Sigmoid colon (tissue), 7 donors: ENCODE results near the gene KTN1. TPM values are rescaled to one million over a fixed set of nuclear protein-coding genes. Genes with fewer than 3 reads are reported as not detected.

Experiments
- DNase-seq: peaks from one replicate; pipeline ENCODE4 v3.0.0-alpha.2; 2019
- H3K27ac ChIP-seq, 4 donors: fragments of 200-600 bp; sonication (generic); one replicate each; pipeline ENCODE4 v1.5.1; 2016 to 2019; ENCODE audit warnings: mild to moderate bottlenecking in 1 of 4
- H3K27me3 ChIP-seq, 3 donors: fragments of 200-600 bp; sonication (generic); one replicate each; pipeline ENCODE4 v1.5.1; 2019; ENCODE audit warnings: mild to moderate bottlenecking in 1 of 3
- H3K36me3 ChIP-seq, 4 donors: fragments of 200-600 bp; sonication (generic); one replicate each; pipeline ENCODE4 v1.5.1; 2016 to 2019
- H3K4me1 ChIP-seq, 4 donors: fragments of 200-600 bp; sonication (generic); one replicate each; pipeline ENCODE4 v1.5.1; 2017 to 2019
- H3K4me3 ChIP-seq, 4 donors: fragments of 200-600 bp; sonication (generic); one replicate each; pipeline ENCODE4 v1.5.1; 2017 to 2019; ENCODE audit warnings: mild to moderate bottlenecking in 2 of 4, moderate library complexity in 1 of 4
- H3K9me3 ChIP-seq, 4 donors: fragments of 200-600 bp in 3 of 4; sonication (generic) in 3 of 4; one replicate each; pipeline versions ENCODE4 v1.5.1 to v1.6.1; 2013 to 2019
- EP300 ChIP-seq, 4 donors: sonication (generic); formaldehyde crosslinking; IDR thresholded peaks; one replicate each; pipeline ENCODE4 v1.6.1; 2017; ENCODE audit warnings: antibody characterized with exemption in 4 of 4
- POLR2A ChIP-seq, 2 donors: fragments of 450-650 bp; IDR thresholded peaks; one replicate each; pipeline ENCODE4 v1.6.1; 2016; ENCODE audit warnings: antibody characterized with exemption in 2 of 2, mild to moderate bottlenecking in 2 of 2, moderate library complexity in 2 of 2
- POLR2AphosphoS5 ChIP-seq, 4 donors: sonication (generic); formaldehyde crosslinking; IDR thresholded peaks; one replicate each; pipeline ENCODE4 v1.6.1; 2017; ENCODE audit warnings: antibody characterized with exemption in 4 of 4
- WGBS, 2 donors: extraction: QIAGEN DNeasy Blood & Tissue Kit; methylation state at CpG; one replicate each; pipeline ENCODE4 v1.1.7; 2013; 5-methylcytosine and 5-hydroxymethylcytosine counted together
- intact Hi-C: fragments of 100-400 bp; cut with DNase I; formaldehyde crosslinking; loops from one replicate; pipeline ENCODE4 v1.15.1; 2023
- polyA plus RNA-seq, 3 donors: library from polyadenylated mRNA; stranded (reverse); fragments of 200-250 nt; gene quantifications; one replicate each; pipeline ENCODE4 v1.2.3, GENCODE V29; 2013
- total RNA-seq, 4 donors: library from RNA; depleted of rRNA; stranded (reverse); fragments of >200 nt; gene quantifications; one replicate each; pipeline ENCODE4 v1.1.0, GENCODE V29; 2016
- TF ChIP-seq, protein P1 (sequence below), 4 experiments: fragments of 450-650 bp in 3 of 4; fragments of 200-600 bp in 1 of 4; IDR thresholded peaks; one replicate each; pipeline ENCODE4 v1.5.1; 2016 to 2019; ENCODE audit warnings: antibody characterized with exemption in 4 of 4, mild to moderate bottlenecking in 3 of 4, moderate library complexity in 2 of 4
- donor health status: healthy with polysubstance abuse.
- donor health status: Bipolar disorder and iron deficiency.
- donor health status: healthy.

The KTN1 gene
- total and polyA plus RNA-seq, 7 donors, result 67.3 to 174 (median 120) TPM

DNA sequence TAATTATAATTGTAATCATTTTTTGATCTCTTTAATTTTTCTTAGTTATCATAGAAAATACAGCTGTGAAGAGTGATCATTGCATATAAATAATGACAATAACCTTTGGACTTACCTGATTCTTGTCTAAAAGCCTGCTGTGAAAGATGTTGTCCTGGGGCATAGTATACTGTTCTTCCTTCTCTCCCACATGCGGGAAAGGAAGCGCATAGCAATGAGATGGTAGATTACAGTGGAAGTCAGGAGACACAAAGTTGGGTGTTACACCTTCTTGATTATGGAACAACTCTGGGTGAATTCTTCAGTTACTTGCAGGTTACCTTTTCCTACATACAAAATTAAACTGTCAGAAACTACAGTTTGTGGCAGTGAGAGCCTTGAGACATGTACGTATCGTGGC is 140.8 kb downstream of the KTN1 start:
- intact Hi-C loops, result no loop called here
- no peak for DNase-seq
- H3K9me3 ChIP-seq, result no peaks in the 10 kb centered on the region
- H3K27ac ChIP-seq, result no peak overlapping the region
- no peaks in the 10 kb centered on the region for H3K4me1 ChIP-seq
- WGBS, 2 donors, result 96 to 97% methylated on average over 4 of the region's 4 CpGs
- TF ChIP-seq EP300 (IDR thresholded peaks at IDR 0.05), result no peak
- TF ChIP-seq, protein P1, sequence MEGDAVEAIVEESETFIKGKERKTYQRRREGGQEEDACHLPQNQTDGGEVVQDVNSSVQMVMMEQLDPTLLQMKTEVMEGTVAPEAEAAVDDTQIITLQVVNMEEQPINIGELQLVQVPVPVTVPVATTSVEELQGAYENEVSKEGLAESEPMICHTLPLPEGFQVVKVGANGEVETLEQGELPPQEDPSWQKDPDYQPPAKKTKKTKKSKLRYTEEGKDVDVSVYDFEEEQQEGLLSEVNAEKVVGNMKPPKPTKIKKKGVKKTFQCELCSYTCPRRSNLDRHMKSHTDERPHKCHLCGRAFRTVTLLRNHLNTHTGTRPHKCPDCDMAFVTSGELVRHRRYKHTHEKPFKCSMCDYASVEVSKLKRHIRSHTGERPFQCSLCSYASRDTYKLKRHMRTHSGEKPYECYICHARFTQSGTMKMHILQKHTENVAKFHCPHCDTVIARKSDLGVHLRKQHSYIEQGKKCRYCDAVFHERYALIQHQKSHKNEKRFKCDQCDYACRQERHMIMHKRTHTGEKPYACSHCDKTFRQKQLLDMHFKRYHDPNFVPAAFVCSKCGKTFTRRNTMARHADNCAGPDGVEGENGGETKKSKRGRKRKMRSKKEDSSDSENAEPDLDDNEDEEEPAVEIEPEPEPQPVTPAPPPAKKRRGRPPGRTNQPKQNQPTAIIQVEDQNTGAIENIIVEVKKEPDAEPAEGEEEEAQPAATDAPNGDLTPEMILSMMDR (IDR thresholded peaks at IDR 0.05), result no peak
- no peak for TF ChIP-seq POLR2A (IDR thresholded peaks at IDR 0.05)
- TF ChIP-seq POLR2AphosphoS5 (IDR thresholded peaks at IDR 0.05), result no peak
- no peak overlapping the region for H3K4me3 ChIP-seq
- H3K27me3 ChIP-seq, result no peaks in the 10 kb centered on the region
- no peaks in the 10 kb centered on the region for H3K36me3 ChIP-seq

DNA sequence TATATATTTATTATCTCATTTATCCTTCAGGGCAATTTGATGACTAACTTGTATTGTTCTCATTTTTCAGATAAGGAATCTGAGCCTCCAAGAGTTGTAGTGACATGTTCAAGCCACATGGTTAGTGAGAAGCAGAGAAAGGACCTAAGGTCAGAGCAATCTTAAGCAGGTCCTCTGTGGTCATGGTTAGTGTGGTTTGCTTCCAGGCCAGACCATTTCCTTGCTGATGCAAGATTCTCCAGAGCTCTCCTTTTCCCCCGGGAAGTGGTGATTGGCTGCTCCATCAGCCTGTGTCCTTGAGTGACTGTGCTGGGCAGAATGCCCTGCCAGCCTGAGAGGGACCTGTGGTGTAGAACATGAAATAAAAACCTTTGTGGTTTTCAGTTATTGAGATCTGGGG is 141.3 kb downstream of the KTN1 start:
- TF ChIP-seq EP300 (IDR thresholded peaks at IDR 0.05) (no peak), POLR2A (IDR thresholded peaks at IDR 0.05) (no peak), POLR2AphosphoS5 (IDR thresholded peaks at IDR 0.05) (no peak)
- TF ChIP-seq, protein P1 (IDR thresholded peaks at IDR 0.05), result no peak
- Histone ChIP-seq H3K27me3 (no peaks in the 10 kb centered on the region), H3K27ac (no peak overlapping the region), H3K4me1 (no peaks in the 10 kb centered on the region), H3K36me3 (no peaks in the 10 kb centered on the region), H3K4me3 (no peak overlapping the region), H3K9me3 (no peaks in the 10 kb centered on the region)
- intact Hi-C loops, result no loop called here
- DNase-seq, result no peak
- 91% methylated on average over 1 of the region's 1 CpG for WGBS, 2 donors

- no peaks in the 10 kb centered on the region for H3K36me3 ChIP-seq
- no peak overlapping the region for H3K4me3 ChIP-seq
- H3K9me3 ChIP-seq, result no peaks in the 10 kb centered on the region
- 77 to 91% methylated on average over 5 of the region's 5 CpGs for WGBS, 2 donors
- TF ChIP-seq POLR2A (IDR thresholded peaks at IDR 0.05), result no peak
- TF ChIP-seq, protein P1 (IDR thresholded peaks at IDR 0.05), result no peak
- TF ChIP-seq EP300 (IDR thresholded peaks at IDR 0.05), result no peak
- no peak for TF ChIP-seq POLR2AphosphoS5 (IDR thresholded peaks at IDR 0.05)
- no peak overlapping the region for H3K27ac ChIP-seq
- intact Hi-C loops, result no loop called here
- H3K4me1 ChIP-seq, result no peaks in the 10 kb centered on the region
- no peak for DNase-seq
- H3K27me3 ChIP-seq, result no peaks in the 10 kb centered on the region
Measured at GRCh38 chr14:55722054-55722453, 142.0 kb downstream of the KTN1 start.

GRCh38 chr14:55724736-55725135 is 144.7 kb downstream of the KTN1 start:
- no peaks in the 10 kb centered on the region for H3K9me3 ChIP-seq
- TF ChIP-seq EP300 (IDR thresholded peaks at IDR 0.05) (no peak), POLR2A (IDR thresholded peaks at IDR 0.05) (no peak), POLR2AphosphoS5 (IDR thresholded peaks at IDR 0.05) (no peak)
- TF ChIP-seq, protein P1 (IDR thresholded peaks at IDR 0.05), result no peak
- DNase-seq, result no peak
- intact Hi-C loops, result no loop called here
- 79 to 81% methylated on average over 1 of the region's 1 CpG for WGBS, 2 donors
- no peak overlapping the region for H3K27ac ChIP-seq
- H3K27me3 ChIP-seq, result no peaks in the 10 kb centered on the region
- H3K36me3 ChIP-seq, result no peaks in the 10 kb centered on the region
- no peak overlapping the region for H3K4me3 ChIP-seq
- no peaks in the 10 kb centered on the region for H3K4me1 ChIP-seq

- Histone ChIP-seq H3K36me3 (no peaks in the 10 kb centered on the region), H3K4me3 (no peak overlapping the region), H3K9me3 (no peaks in the 10 kb centered on the region), H3K27ac (no peak overlapping the region), H3K4me1 (no peaks in the 10 kb centered on the region), H3K27me3 (no peaks in the 10 kb centered on the region)
- intact Hi-C loops, result loop anchor here (5.0 kb wide), 1 partner anchor 612 kb away; no protein-coding TSS in a partner anchor
- no peak for TF ChIP-seq EP300 (IDR thresholded peaks at IDR 0.05)
- DNase-seq, result no peak
Measured at GRCh38 chr14:55730592-55731310, 150.7 kb downstream of the KTN1 start.
